HG02763 (cell line): ENCODE measurements around the gene SLC22A14.

Experiments
- ATAC-seq: cut with Tn5 transposase; IDR thresholded peaks from one replicate; pipeline ENCODE4 v1.9.1; 2021; ENCODE audit warnings: mild to moderate bottlenecking, moderate library complexity; ENCODE audit not compliant: unreplicated experiment

SLC22A14 gene

GRCh38 chr3:38343797-38344594, 61.9 kb downstream of the SLC22A14 start:
- no peak for ATAC-seq

GRCh38 chr3:38345879-38346586, 63.9 kb downstream of the SLC22A14 start:
- no peak for ATAC-seq

GRCh38 chr3:38346587-38347410, 64.7 kb downstream of the SLC22A14 start, which contains the start of gene XYLB:
Gene XYLB (plus strand): TSS chr3:38346785. CDS start chr3:38346869, 84 bp downstream.
- ATAC-seq, result peak; percentile 97

GRCh38 chr3:38347421-38348200, 65.5 kb downstream of the SLC22A14 start:
- ATAC-seq, result no peak

- ATAC-seq, result no peak
These were observed 66.8 kb downstream of the SLC22A14 start for GRCh38 chr3:38348903-38349302.

- no peak for ATAC-seq
These were observed 67.7 kb downstream of the SLC22A14 start for GRCh38 chr3:38349684-38350359.

GRCh38 chr3:38353151-38353550, 71.1 kb downstream of the SLC22A14 start:
- no peak for ATAC-seq

GRCh38 chr3:38354588-38355330, 72.7 kb downstream of the SLC22A14 start:
- ATAC-seq, result no peak

GRCh38 chr3:38359038-38359437, 76.9 kb downstream of the SLC22A14 start:
- no peak for ATAC-seq

GRCh38 chr3:38360345-38360744, 78.3 kb downstream of the SLC22A14 start:
- ATAC-seq, result no peak

GRCh38 chr3:38361496-38361895, 79.4 kb downstream of the SLC22A14 start:
- no peak for ATAC-seq

- ATAC-seq, result no peak
These were observed 80.7 kb downstream of the SLC22A14 start for GRCh38 chr3:38362825-38363224.

GRCh38 chr3:38364721-38365400, 82.8 kb downstream of the SLC22A14 start:
- no peak for ATAC-seq

GRCh38 chr3:38365469-38366062, 83.5 kb downstream of the SLC22A14 start:
- no peak for ATAC-seq

- no peak for ATAC-seq
These were observed 84.0 kb downstream of the SLC22A14 start for GRCh38 chr3:38366082-38366481.

- ATAC-seq, result no peak
These were observed 85.7 kb downstream of the SLC22A14 start for GRCh38 chr3:38367779-38368178.
